Left renal cortex interstitium (tissue), 4 donors: ENCODE data around the gene NAA80. TPM values are rescaled to one million over a fixed set of nuclear protein-coding genes. Genes with fewer than 3 reads are reported as not detected.

ENCODE experiments used
- DNase-seq, 4 donors: peaks; one replicate each; pipeline ENCODE4 v3.0.0-alpha.2; 2013; ENCODE audit warnings: low read depth in 4 of 4, low spot score in 2 of 4, missing footprints in 1 of 4
- polyA plus RNA-seq, 4 donors: library from polyadenylated mRNA; unstranded; fragments of 120-200 nt; gene quantifications; one replicate each; pipeline ENCODE4 v1.2.1, GENCODE V29; 2013; ENCODE audit not compliant: insufficient read length in 4 of 4

Gene NAA80
- 10 to 100 TPM in 2 of 4 donors, 1 to 10 TPM in 2; 7.3 to 13.0 (median 10.3) TPM for polyA plus RNA-seq

GRCh38 chr3:50298836-50299637 is at the start of gene NAA80, which contains the start of gene HYAL3:
TSS of gene NAA80 (minus strand) at chr3:50299405. CDS start at chr3:50297463, 1,942 bp downstream.
TSS of gene HYAL3 (minus strand) at chr3:50299405. CDS start at chr3:50295602, 3,803 bp downstream.
- peak; percentile 97 to 99 (median 99) for DNase-seq

GRCh38 chr3:50347187-50347813 is 48.1 kb upstream of the NAA80 start:
- no peak for DNase-seq

GRCh38 chr3:50345586-50346234 is 46.5 kb upstream of the NAA80 start, which contains the start of gene ZMYND10:
TSS of gene ZMYND10 (minus strand) at chr3:50345732. CDS start at chr3:50345579, 153 bp downstream.
- no peak for DNase-seq

- no peak for DNase-seq
Measured at GRCh38 chr3:50345008-50345407, 45.8 kb upstream of the NAA80 start.

- no peak for DNase-seq
Measured at GRCh38 chr3:50342813-50343633, 43.8 kb upstream of the NAA80 start.

GRCh38 chr3:50341996-50342650 is 42.9 kb upstream of the NAA80 start:
- DNase-seq: no peak

GRCh38 chr3:50341537-50341936 is 42.3 kb upstream of the NAA80 start:
- no peak for DNase-seq

GRCh38 chr3:50340448-50341329 is 41.5 kb upstream of the NAA80 start, which contains the start of gene RASSF1:
TSS of gene RASSF1 (minus strand) at chr3:50340836. CDS start at chr3:50340805, 31 bp downstream.
- DNase-seq: no peak

GRCh38 chr3:50340147-50340447 is 40.9 kb upstream of the NAA80 start:
- no peak for DNase-seq

- no peak for DNase-seq
Measured at GRCh38 chr3:50339485-50340146, 40.4 kb upstream of the NAA80 start.

- DNase-seq: no peak
Measured at GRCh38 chr3:50338965-50339364, 39.8 kb upstream of the NAA80 start.

GRCh38 chr3:50337175-50337861 is 38.1 kb upstream of the NAA80 start:
- DNase-seq: peak in 3 of 4 donors; percentile 90 to 96 (median 94)

GRCh38 chr3:50336452-50337174 is 37.4 kb upstream of the NAA80 start:
- DNase-seq: no peak

- DNase-seq: no peak
Measured at GRCh38 chr3:50334339-50335075, 35.3 kb upstream of the NAA80 start.

- DNase-seq: no peak
Measured at GRCh38 chr3:50333744-50334328, 34.6 kb upstream of the NAA80 start.

- no peak for DNase-seq
Measured at GRCh38 chr3:50331364-50331907, 32.2 kb upstream of the NAA80 start.
